Right lobe of liver (tissue), 6 donors: ENCODE data around the gene VSX2. TPM values are rescaled to one million over a fixed set of nuclear protein-coding genes. Genes with fewer than 3 reads are reported as not detected.

ENCODE experiments used
- ATAC-seq, 4 donors: fragments of 200-7000 bp; cut with Tn5 transposase; one replicate each; pipeline ENCODE4 v1.9.1; 2020; ENCODE audit warnings: mild to moderate bottlenecking in 4 of 4, moderate library complexity in 4 of 4
- DNase-seq, 3 donors: peaks; one replicate each; pipeline ENCODE4 v3.0.0-alpha.2; 2020
- H3K27ac ChIP-seq, 3 donors: fragments of 200-600 bp; one replicate each; pipeline ENCODE4 v1.8.0; 2022
- H3K27me3 ChIP-seq, 2 donors: fragments of 200-600 bp; one replicate each; pipeline ENCODE4 v1.8.0; 2022
- H3K36me3 ChIP-seq, 4 donors: fragments of 200-600 bp; sonication (generic) in 1 of 4; one replicate each; pipeline versions ENCODE4 v1.5.1 to v1.8.0; 2017 to 2022; ENCODE audit warnings: control low read depth in 1 of 4
- H3K4me1 ChIP-seq, 4 donors: fragments of 200-600 bp; sonication (generic) in 1 of 4; one replicate each; pipeline versions ENCODE4 v1.5.1 to v1.8.0; 2017 to 2022; ENCODE audit warnings: control low read depth in 1 of 4
- H3K4me3 ChIP-seq, 3 donors: fragments of 200-600 bp; one replicate each; pipeline ENCODE4 v1.8.0; 2022
- H3K9me3 ChIP-seq, 4 donors: fragments of 200-600 bp; sonication (generic) in 1 of 4; one replicate each; pipeline versions ENCODE4 v1.5.1 to v1.8.0; 2017 to 2022; ENCODE audit warnings: control low read depth in 1 of 4
- CTCF ChIP-seq, 4 donors: fragments of 200-600 bp in 3 of 4; fragments of 450-650 bp in 1 of 4; IDR thresholded peaks; one replicate each; pipeline versions ENCODE4 v1.5.1 to v1.8.0; 2016 to 2022; ENCODE audit warnings: antibody characterized with exemption in 4 of 4, mild to moderate bottlenecking in 2 of 4
- POLR2A ChIP-seq: fragments of 450-650 bp; IDR thresholded peaks from one replicate; pipeline ENCODE4 v1.6.1; 2017; ENCODE audit warnings: antibody characterized with exemption, mild to moderate bottlenecking
- WGBS: methylation state at CpG from one replicate; pipeline ENCODE4 v1.1.6; 2018; ENCODE audit warnings: low coverage, low lambda C conversion rate; ENCODE audit not compliant: insufficient coverage; ENCODE audit errors: missing lambda C conversion rate; 5-methylcytosine and 5-hydroxymethylcytosine counted together
- intact Hi-C, 2 donors: fragments of 100-400 bp; cut with DNase I; formaldehyde crosslinking; loops; one replicate each; pipeline versions ENCODE4 v1.11.2 to v1.14.1; 2022
- total RNA-seq, 6 experiments: library from RNA; depleted of rRNA in 2 of 6; stranded (reverse); fragments of >200 nt in 2 of 6; fragmentation: NEBNext Ultra II Directional in 3 of 6; extraction: Animal tissue kit (Norgen Biotek cat#: 25700) in 3 of 6; gene quantifications; one replicate each; pipeline versions ENCODE4 v1.1.0 to v1.2.4, GENCODE V29; 2016 to 2023
- donor health status: DM: no; HTN: yes; CAD: no.
- donor health status: DM: no; HTN: no; CAD: no.
- donor health status: DM: no; HTN: no; CAD: no.
- donor health status: DM: no; HTN: yes; CAD: no.
- donor health status: DM: no; HTN: yes; CAD: no.

The VSX2 gene
- total RNA-seq, 6 experiments from 2014 or later: not detected

DNA sequence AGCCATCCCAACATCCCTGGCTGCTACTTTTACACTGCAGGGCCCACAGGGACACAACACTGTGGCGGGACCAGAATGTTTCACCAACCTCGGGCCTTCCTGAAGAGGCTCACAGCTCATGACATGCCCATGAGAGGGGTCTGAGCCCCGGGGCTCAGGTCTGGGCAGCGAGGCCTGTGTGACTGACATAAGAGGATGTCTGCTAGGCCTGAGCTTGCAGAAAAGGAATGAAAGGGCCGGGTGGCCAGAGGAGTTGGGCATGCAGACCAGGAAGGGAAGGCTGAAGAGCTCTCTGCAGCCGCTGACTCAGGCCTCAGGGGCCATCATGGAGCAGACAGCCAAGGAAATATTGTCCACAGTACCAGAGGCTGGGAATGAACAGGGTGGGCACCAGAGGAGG, 18.3 kb upstream of the VSX2 start:
- H3K27ac ChIP-seq: no peak overlapping the region
- TF ChIP-seq CTCF (IDR thresholded peaks at IDR 0.05) (no peak), POLR2A (no peak)
- no peaks in the 10 kb centered on the region for H3K36me3 ChIP-seq
- H3K9me3 ChIP-seq: no peaks in the 10 kb centered on the region
- 91% methylated on average over 4 of the region's 6 CpGs for WGBS
- ATAC-seq (no peak), DNase-seq (no peak)
- intact Hi-C loops: no loop called here
- H3K4me1 ChIP-seq: no peaks in the 10 kb centered on the region
- no peaks in the 10 kb centered on the region for H3K27me3 ChIP-seq
- H3K4me3 ChIP-seq: no peak overlapping the region

DNA sequence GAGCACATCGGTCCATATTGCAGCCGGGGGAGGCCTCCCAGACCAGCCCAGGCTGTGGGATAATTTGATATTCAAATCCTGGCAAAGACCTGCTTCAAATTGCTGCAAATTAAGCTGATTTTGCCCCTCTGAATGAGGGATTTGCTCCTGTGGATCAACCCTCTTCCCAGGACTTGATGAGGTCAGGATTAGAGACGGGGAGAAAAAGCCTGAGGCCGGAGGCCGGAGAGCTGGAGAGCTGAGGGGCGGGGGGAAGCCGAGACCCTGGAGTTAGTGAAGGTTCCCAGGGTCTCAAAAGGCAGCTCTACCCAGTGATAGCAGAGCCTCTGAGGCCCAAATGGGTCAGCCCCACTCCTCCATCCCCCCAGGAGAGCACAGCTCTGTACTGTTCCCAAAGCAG, 17.5 kb upstream of the VSX2 start:
- TF ChIP-seq CTCF (IDR thresholded peaks at IDR 0.05) (no peak), POLR2A (no peak)
- no peaks in the 10 kb centered on the region for H3K36me3 ChIP-seq
- WGBS: 92% methylated on average over 6 of the region's 7 CpGs
- ATAC-seq (no peak), DNase-seq (no peak)
- H3K4me1 ChIP-seq: no peaks in the 10 kb centered on the region
- no peaks in the 10 kb centered on the region for H3K27me3 ChIP-seq
- H3K4me3 ChIP-seq: no peak overlapping the region
- intact Hi-C loops: no loop called here
- H3K9me3 ChIP-seq: no peaks in the 10 kb centered on the region
- no peak overlapping the region for H3K27ac ChIP-seq

GRCh38 chr14:74223016-74223415, 16.2 kb upstream of the VSX2 start:
- no peak overlapping the region for H3K4me3 ChIP-seq
- TF ChIP-seq POLR2A: no peak
- no peak for TF ChIP-seq CTCF (IDR thresholded peaks at IDR 0.05)
- ATAC-seq (no peak), DNase-seq (no peak)
- intact Hi-C loops: no loop called here
- H3K36me3 ChIP-seq: no peaks in the 10 kb centered on the region
- H3K9me3 ChIP-seq: no peaks in the 10 kb centered on the region
- no peaks in the 10 kb centered on the region for H3K4me1 ChIP-seq
- H3K27ac ChIP-seq: no peak overlapping the region
- WGBS: 68% methylated on average over 5 of the region's 6 CpGs
- no peaks in the 10 kb centered on the region for H3K27me3 ChIP-seq

DNA sequence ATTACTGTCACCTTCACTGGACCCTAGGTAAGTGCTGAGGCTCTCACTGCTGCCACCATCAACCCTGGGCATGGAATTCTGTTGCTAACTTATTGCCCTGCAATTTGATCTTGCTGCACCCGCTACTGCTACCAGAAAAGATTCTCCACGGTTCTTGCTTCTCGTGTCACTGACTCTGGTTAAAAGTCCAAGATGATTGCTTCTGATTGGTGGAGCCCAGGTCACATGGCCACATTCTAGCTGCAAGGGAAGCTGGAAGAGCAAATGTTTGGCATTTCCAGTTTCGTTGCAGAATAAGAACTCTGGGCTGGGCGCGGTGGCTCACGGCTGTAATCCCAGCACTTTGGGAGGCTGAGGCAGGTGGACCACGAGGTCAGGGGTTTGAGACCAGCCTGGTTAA, 7.5 kb upstream of the VSX2 start:
- Histone ChIP-seq H3K4me3 (no peak overlapping the region), H3K9me3 (no peaks in the 10 kb centered on the region), H3K4me1 (no peaks in the 10 kb centered on the region), H3K36me3 (no peaks in the 10 kb centered on the region), H3K27me3 (no peaks in the 10 kb centered on the region), H3K27ac (no peak overlapping the region)
- TF ChIP-seq POLR2A: no peak
- TF ChIP-seq CTCF (IDR thresholded peaks at IDR 0.05): no peak
- DNase-seq (no peak), ATAC-seq (no peak)
- intact Hi-C loops: no loop called here
- 48% methylated on average over 6 of the region's 8 CpGs for WGBS

DNA sequence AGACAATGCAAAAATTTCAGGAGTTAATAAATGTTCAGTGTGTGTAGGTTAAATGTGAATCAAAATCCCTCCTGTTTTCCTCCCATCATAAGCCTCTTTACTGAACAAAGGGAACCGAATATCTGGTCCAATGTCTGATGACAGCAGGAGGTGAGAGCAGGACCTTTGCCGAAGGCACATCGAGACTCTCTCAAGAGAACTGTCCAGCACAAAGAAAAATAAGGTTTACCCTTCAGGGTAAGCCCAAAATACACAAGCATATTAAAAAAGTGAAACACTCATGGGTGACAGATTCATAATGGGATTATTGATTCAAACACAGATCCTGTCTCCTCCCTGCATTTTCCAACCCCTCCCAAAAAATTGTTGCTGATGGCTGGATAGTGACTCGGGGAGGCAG, 4.2 kb upstream of the VSX2 start:
- H3K27ac ChIP-seq: no peak overlapping the region
- no peak overlapping the region for H3K4me3 ChIP-seq
- WGBS: 69% methylated on average over 4 of the region's 4 CpGs
- H3K36me3 ChIP-seq: no peaks in the 10 kb centered on the region
- DNase-seq: no peak
- peaks cover 0 to 2% (median under 1%) of the 10 kb centered on the region in 4 donors for H3K4me1 ChIP-seq
- ATAC-seq: no peak
- TF ChIP-seq CTCF (IDR thresholded peaks at IDR 0.05) (no peak), POLR2A (no peak)
- intact Hi-C loops: no loop called here
- H3K27me3 ChIP-seq: peaks cover 0 to 10% of the 10 kb centered on the region in 2 donors
- no peaks in the 10 kb centered on the region for H3K9me3 ChIP-seq
